ENCODE data around the gene IL17RA.

The IL17RA gene

GRCh38 chr22:17047656-17048055 is 37.1 kb upstream of the IL17RA start:
- TF ChIP-seq, protein P1, sequence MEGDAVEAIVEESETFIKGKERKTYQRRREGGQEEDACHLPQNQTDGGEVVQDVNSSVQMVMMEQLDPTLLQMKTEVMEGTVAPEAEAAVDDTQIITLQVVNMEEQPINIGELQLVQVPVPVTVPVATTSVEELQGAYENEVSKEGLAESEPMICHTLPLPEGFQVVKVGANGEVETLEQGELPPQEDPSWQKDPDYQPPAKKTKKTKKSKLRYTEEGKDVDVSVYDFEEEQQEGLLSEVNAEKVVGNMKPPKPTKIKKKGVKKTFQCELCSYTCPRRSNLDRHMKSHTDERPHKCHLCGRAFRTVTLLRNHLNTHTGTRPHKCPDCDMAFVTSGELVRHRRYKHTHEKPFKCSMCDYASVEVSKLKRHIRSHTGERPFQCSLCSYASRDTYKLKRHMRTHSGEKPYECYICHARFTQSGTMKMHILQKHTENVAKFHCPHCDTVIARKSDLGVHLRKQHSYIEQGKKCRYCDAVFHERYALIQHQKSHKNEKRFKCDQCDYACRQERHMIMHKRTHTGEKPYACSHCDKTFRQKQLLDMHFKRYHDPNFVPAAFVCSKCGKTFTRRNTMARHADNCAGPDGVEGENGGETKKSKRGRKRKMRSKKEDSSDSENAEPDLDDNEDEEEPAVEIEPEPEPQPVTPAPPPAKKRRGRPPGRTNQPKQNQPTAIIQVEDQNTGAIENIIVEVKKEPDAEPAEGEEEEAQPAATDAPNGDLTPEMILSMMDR (IDR thresholded peaks at IDR 0.05; ENCODE audit: low read depth, low read length, missing control alignments), result no peak
- no peaks in the 10 kb centered on the region for H3K36me3 ChIP-seq (replicated peaks)
- H3K27me3 ChIP-seq (replicated peaks), result no peaks in the 10 kb centered on the region
- DNase-seq, result no peak
- in situ Hi-C loops (cut with HindIII; ENCODE audit: low pct_ligation_motif_present, low sequenced_read_pairs), result no loop called here
- H3K4me3 ChIP-seq (ENCODE audit: low read depth, low read length), result no peak overlapping the region
- H3K27ac ChIP-seq, result no peak overlapping the region

DNA sequence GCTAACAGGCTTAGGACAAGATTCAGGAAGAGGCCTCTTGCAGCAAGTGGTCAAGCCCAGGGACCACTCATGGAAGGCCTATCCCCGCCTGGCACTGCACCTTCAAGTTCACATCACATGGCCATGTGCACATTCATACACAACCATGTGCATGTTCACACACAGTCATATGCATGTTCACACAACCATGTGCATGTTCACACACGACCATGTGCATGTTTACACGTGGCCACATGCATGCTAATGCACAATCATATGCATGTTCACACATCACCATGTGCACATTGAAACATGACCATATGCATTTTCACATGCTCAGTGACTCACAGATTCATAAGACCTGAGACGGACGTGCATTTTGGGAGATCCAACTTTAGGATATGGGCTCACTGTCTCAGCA is 28.7 kb upstream of the IL17RA start:
- Histone ChIP-seq H3K27me3 (replicated peaks) (no peaks in the 10 kb centered on the region), H3K27ac (no peak overlapping the region), H3K4me3 (ENCODE audit: low read depth, low read length) (no peak overlapping the region), H3K36me3 (replicated peaks) (no peaks in the 10 kb centered on the region)
- TF ChIP-seq, protein P1 (IDR thresholded peaks at IDR 0.05; ENCODE audit: low read depth, low read length, missing control alignments), result no peak
- no peak for DNase-seq
- in situ Hi-C loops (cut with HindIII; ENCODE audit: low pct_ligation_motif_present, low sequenced_read_pairs), result no loop called here

DNA sequence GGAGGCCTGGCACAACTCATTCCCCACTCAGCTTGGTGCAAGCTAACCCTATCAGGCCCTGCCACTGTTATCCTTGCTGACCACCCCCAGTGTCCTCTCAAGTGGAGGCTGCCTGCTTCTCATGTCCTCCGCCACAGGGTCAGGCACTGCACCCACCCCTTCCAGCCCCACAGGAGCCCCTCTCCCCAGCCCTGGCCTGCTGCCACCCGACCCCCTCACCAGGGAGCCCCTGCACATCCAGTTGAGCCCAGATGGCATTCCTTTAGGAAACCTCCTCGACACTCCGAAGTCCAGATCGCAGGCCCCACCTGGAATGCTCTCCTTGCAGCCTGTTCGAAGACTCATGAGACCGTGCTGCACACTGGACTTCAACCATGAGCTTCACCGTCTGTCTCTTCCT is 28.0 kb upstream of the IL17RA start:
- no peaks in the 10 kb centered on the region for H3K27me3 ChIP-seq (replicated peaks)
- TF ChIP-seq, protein P1 (IDR thresholded peaks at IDR 0.05; ENCODE audit: low read depth, low read length, missing control alignments), result no peak
- in situ Hi-C loops (cut with HindIII; ENCODE audit: low pct_ligation_motif_present, low sequenced_read_pairs), result no loop called here
- H3K4me3 ChIP-seq (ENCODE audit: low read depth, low read length), result no peak overlapping the region
- DNase-seq, result no peak
- no peaks in the 10 kb centered on the region for H3K36me3 ChIP-seq (replicated peaks)
- no peak overlapping the region for H3K27ac ChIP-seq

DNA sequence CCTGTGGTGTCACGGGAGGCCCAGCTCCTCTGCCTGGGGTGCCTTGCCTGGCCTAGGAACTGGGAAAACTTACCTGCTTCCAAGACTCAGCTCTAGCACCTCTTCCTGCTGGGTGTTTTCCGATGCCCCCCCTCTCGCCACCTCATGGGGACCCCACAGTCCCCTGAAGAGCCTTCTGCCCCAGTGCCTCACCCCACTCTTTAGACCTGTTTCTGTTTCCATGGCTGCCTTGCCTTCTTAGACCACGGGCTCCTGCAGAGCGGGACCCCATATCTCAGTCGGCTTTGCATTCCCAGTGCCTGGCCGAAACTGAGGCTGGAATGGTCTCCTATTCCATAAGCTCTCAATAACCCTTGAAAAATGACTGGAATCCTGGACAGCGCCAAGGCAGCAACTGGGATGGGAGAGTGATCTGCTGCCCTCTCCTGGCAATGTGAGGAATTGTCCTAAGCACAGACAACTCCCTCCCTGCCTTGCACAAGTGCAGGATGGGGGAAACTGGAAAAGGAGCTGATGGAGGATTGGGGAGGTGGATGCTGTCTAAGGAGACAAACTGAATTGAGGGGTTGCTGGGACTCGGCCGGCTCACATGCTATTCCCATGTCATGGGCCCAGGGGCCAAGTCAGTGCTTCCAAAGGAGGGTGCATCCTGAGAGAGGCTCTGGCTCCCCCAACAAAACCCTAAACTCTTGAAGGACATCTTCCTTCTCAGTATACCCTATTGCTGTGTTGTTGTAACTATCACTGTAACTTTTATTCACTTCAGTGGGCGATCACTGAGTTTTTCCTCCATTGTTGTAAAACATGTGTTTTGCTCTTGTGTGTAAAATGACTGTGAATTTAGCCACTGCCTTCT is 26.6 kb upstream of the IL17RA start:
- in situ Hi-C loops (cut with HindIII; ENCODE audit: low pct_ligation_motif_present, low sequenced_read_pairs), result no loop called here
- Histone ChIP-seq H3K27me3 (replicated peaks) (no peaks in the 10 kb centered on the region), H3K4me3 (ENCODE audit: low read depth, low read length) (no peak overlapping the region), H3K27ac (no peak overlapping the region), H3K36me3 (replicated peaks) (no peaks in the 10 kb centered on the region)
- peak; percentile 71 for DNase-seq
- TF ChIP-seq, protein P1 (IDR thresholded peaks at IDR 0.05; ENCODE audit: low read depth, low read length, missing control alignments), result peak; percentile 97

DNA sequence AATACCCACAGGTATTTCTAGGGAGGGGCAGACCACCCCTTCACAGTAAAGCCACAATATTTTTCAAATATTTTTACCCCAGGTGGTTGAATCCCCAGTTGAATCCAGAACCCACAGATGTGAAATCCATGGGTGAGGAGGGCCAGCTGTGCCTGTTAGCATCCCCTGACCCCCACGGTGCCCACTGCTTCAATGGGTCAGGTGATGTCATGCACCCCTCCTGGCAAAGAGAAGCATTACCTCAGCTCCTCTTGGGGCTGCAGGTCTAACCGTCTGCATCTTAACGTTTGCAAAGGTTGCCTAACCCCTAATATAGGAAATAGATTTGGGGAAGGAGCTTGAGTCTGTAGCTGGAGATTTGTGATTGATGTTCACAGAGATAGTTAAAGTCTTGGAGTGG is 24.7 kb upstream of the IL17RA start:
- Histone ChIP-seq H3K27me3 (replicated peaks) (no peaks in the 10 kb centered on the region), H3K27ac (no peak overlapping the region), H3K36me3 (replicated peaks) (no peaks in the 10 kb centered on the region), H3K4me3 (ENCODE audit: low read depth, low read length) (no peak overlapping the region)
- TF ChIP-seq, protein P1 (IDR thresholded peaks at IDR 0.05; ENCODE audit: low read depth, low read length, missing control alignments), result no peak
- DNase-seq, result no peak
- in situ Hi-C loops (cut with HindIII; ENCODE audit: low pct_ligation_motif_present, low sequenced_read_pairs), result no loop called here
